K562 (cell line): ENCODE results near the gene KCNA1. TPM values are rescaled to one million over a fixed set of nuclear protein-coding genes. Genes with fewer than 3 reads are reported as not detected.

Experiments used
- ATAC-seq: fragments of 200-7000 bp; cut with Tn5 transposase; 3 replicates; pipeline ENCODE4 v1.9.1; 2020; ENCODE audit warnings: moderate library complexity
- BruUV-seq: library from RNA; stranded (reverse); fragments of 400-500 nt; replicated peaks from 2 replicates; lab custom pipeline; 2021; lab: Mats Ljungman, UMichigan
- CTCF ChIA-PET: fragments of 300-600 bp; formaldehyde crosslinking; extraction: SDS; loops from one replicate; lab custom pipeline; 2021; ENCODE audit warnings: low intra/inter-chr PET ratio; lab: Yijun Ruan, JAX
- POLR2A ChIA-PET: fragments of 300-600, 350-650 bp; sonication (Branson Sonifier 250); formaldehyde crosslinking; extraction: SDS; loops from one replicate; lab custom pipeline; 2021; ENCODE audit warnings: antibody characterized with exemption, inconsistent platforms; lab: Yijun Ruan, JAX
- DNase-seq, 4 experiments: peaks; one replicate each; pipeline versions ENCODE4 v3.0.0 to v3.0.0-alpha.2; 2011 to 2018; ENCODE audit warnings: low spot score in 3 of 4, mixed read lengths in 3 of 4; ENCODE audit errors: extremely low read depth in 1 of 4
- FAIRE-seq: peaks from 2 replicates; lab custom pipeline; 2011; peaks lifted over from hg19 to GRCh38; lab: Jason Lieb, UNC
- H2AFZ ChIP-seq: 2 replicates; pipeline ENCODE4 v1.6.0; 2011; ENCODE audit warnings: low read depth, low read length, control low read depth, inconsistent platforms
- H3K27ac ChIP-seq: fragments of 200-600 bp; 3 replicates; pipeline ENCODE4 v1.8.0; 2011; ENCODE audit warnings: low read depth, mild to moderate bottlenecking, control low read depth, inconsistent platforms, low read length, moderate library complexity, mixed read lengths; ENCODE audit errors: extremely low read depth
- H3K27me3 ChIP-seq, 2 experiments: fragments of 300-600 bp in 1 of 2; 2 replicates in 1 of 2; 3 replicates in 1 of 2; pipeline versions ENCODE4 v1.6.0 to v1.8.0; 2011; ENCODE audit warnings: inconsistent platforms in 2 of 2, low read length in 2 of 2, mild to moderate bottlenecking in 1 of 2, mixed read lengths in 1 of 2, moderate library complexity in 1 of 2; ENCODE audit not compliant: control insufficient read depth in 2 of 2, insufficient read depth in 2 of 2
- H3K36me3 ChIP-seq: fragments of 300-600 bp; 3 replicates; pipeline ENCODE4 v1.8.0; 2011; ENCODE audit warnings: mild to moderate bottlenecking, low read length, inconsistent platforms; ENCODE audit not compliant: control insufficient read depth, insufficient read depth
- H3K4me1 ChIP-seq, 2 experiments: fragments of 200-600 bp in 1 of 2; replicated peaks in 1 of 2; 2 replicates in 1 of 2; 3 replicates in 1 of 2; pipeline versions ENCODE4 v1.5.1 to v1.8.0; 2011; ENCODE audit warnings: inconsistent platforms in 2 of 2, low read length in 2 of 2, mild to moderate bottlenecking in 1 of 2, mixed read lengths in 1 of 2, moderate library complexity in 1 of 2; ENCODE audit not compliant: control insufficient read depth in 2 of 2, insufficient read depth in 2 of 2
- H3K4me2 ChIP-seq: 2 replicates; pipeline ENCODE4 v1.6.1; 2011; ENCODE audit warnings: low read length, control low read depth, inconsistent platforms, mixed read lengths; ENCODE audit not compliant: insufficient read depth
- H3K4me3 ChIP-seq: fragments of 200-600 bp; sonication (generic), shearing (Covaris generic); 2 replicates; pipeline ENCODE4 v1.5.1; 2016; ENCODE audit warnings: control low read depth, inconsistent platforms
- H3K79me2 ChIP-seq: fragments of 200-600 bp; 3 replicates; pipeline ENCODE4 v1.8.0; 2011; ENCODE audit warnings: low read length, inconsistent platforms; ENCODE audit not compliant: control insufficient read depth, insufficient read depth
- H3K9ac ChIP-seq, 2 experiments: 2 replicates each; pipeline versions ENCODE4 v1.6.0 to v1.6.1; 2011; ENCODE audit warnings: low read depth in 2 of 2, low read length in 2 of 2, control low read depth in 1 of 2, inconsistent platforms in 1 of 2, mild to moderate bottlenecking in 1 of 2, mixed read lengths in 1 of 2; ENCODE audit not compliant: insufficient read depth in 1 of 2
- H3K9me1 ChIP-seq: one replicate; pipeline ENCODE4 v1.6.0; 2011; ENCODE audit warnings: inconsistent platforms, mild to moderate bottlenecking, low read length, moderate library complexity; ENCODE audit not compliant: control insufficient read depth, insufficient read depth
- H3K9me3 ChIP-seq: replicated peaks from 2 replicates; pipeline ENCODE4 v1.5.1; 2011; ENCODE audit warnings: low read depth, low read length, inconsistent platforms; ENCODE audit not compliant: control insufficient read depth, insufficient read depth
- H4K20me1 ChIP-seq: replicated peaks from 2 replicates; pipeline ENCODE4 v1.6.1; 2011; ENCODE audit warnings: low read length, inconsistent platforms, mixed read lengths; ENCODE audit not compliant: control insufficient read depth, insufficient read depth
- BRCA1 ChIP-seq, 2 experiments: fragments of 450-650 bp in 1 of 2; sonication (generic) in 1 of 2; formaldehyde crosslinking in 1 of 2; IDR thresholded peaks; 2 replicates each; pipeline versions ENCODE4 v1.5.0 to v1.6.1; 2017 to 2020; ENCODE audit warnings: mild to moderate bottlenecking in 1 of 2, missing genetic modification reagents in 1 of 2
- CHAMP1 ChIP-seq: fragments of 450-650 bp; IDR thresholded peaks from 2 replicates; pipeline ENCODE4 v1.6.1; 2016; ENCODE audit warnings: mild to moderate bottlenecking
- EP300 ChIP-seq: IDR thresholded peaks from 2 replicates; pipeline ENCODE4 v1.6.1; 2012; ENCODE audit warnings: low read length, improper control_type of control experiment
- HSF4 ChIP-seq: fragments of 250-450 bp; sonication (Bioruptor Pico); IDR thresholded peaks from 2 replicates; pipeline ENCODE4 v2.1.2; 2022; ENCODE audit warnings: mild to moderate bottlenecking, moderate library complexity, borderline replicate concordance
- MECOM ChIP-seq: fragments of 250-450 bp; sonication (Bioruptor Pico); IDR thresholded peaks from 2 replicates; pipeline ENCODE4 v1.8.0; 2022; ENCODE audit warnings: inconsistent platforms
- MTF1 ChIP-seq: fragments of 250-450 bp; sonication (Bioruptor Pico); IDR thresholded peaks from 2 replicates; pipeline ENCODE4 v1.9.0; 2021; ENCODE audit warnings: moderate library complexity, mild to moderate bottlenecking, inconsistent platforms, borderline replicate concordance
- PHF8 ChIP-seq: fragments of 200-600 bp; sonication (generic); IDR thresholded peaks from 2 replicates; pipeline ENCODE4 v1.6.1; 2012; ENCODE audit warnings: mixed run types, mild to moderate bottlenecking, inconsistent platforms, low read length, moderate library complexity, borderline replicate concordance
- PRMT5 ChIP-seq: sonication (generic); formaldehyde crosslinking; IDR thresholded peaks from 2 replicates; pipeline ENCODE4 v1.5.0; 2020; ENCODE audit warnings: missing genetic modification reagents
- SRSF9 ChIP-seq: fragments of 200-400 bp; formaldehyde crosslinking; IDR thresholded peaks from 2 replicates; pipeline ENCODE4 v1.6.1; 2017; ENCODE audit warnings: low read depth, low read length, borderline replicate concordance
- TAF1 ChIP-seq: IDR thresholded peaks from 2 replicates; pipeline ENCODE4 v1.6.1; 2011; ENCODE audit warnings: mild to moderate bottlenecking, low read length, moderate library complexity; ENCODE audit not compliant: insufficient read depth, control insufficient read depth, severe bottlenecking; ENCODE audit errors: extremely low read depth
- THRB ChIP-seq: fragments of 450-650 bp; formaldehyde crosslinking; conservative IDR thresholded peaks from 2 replicates; pipeline ENCODE4 v1.4.0; 2022; ENCODE audit warnings: mild to moderate bottlenecking, missing genetic modification characterization
- TRIM24 ChIP-seq, 2 experiments: fragments of 450-650 bp; IDR thresholded peaks; 2 replicates each; pipeline ENCODE4 v1.6.1; 2016
- ZNF239 ChIP-seq: fragments of 250-450 bp; sonication (Bioruptor Pico); IDR thresholded peaks from 2 replicates; pipeline ENCODE4 v1.4.0; 2020; ENCODE audit warnings: mild to moderate bottlenecking
- ZNF324 ChIP-seq: fragments of 250-450 bp; sonication (Bioruptor Pico); IDR thresholded peaks from 2 replicates; pipeline ENCODE4 v1.4.0; 2020; ENCODE audit warnings: mild to moderate bottlenecking
- ZNF436 ChIP-seq: fragments of 250-450, 450-650 bp; sonication (Bioruptor Pico); formaldehyde crosslinking; IDR thresholded peaks from 2 replicates; pipeline ENCODE4 v1.7.0; 2020; ENCODE audit warnings: mild to moderate bottlenecking
- ZNF695 ChIP-seq: fragments of 450-650 bp; formaldehyde crosslinking; IDR thresholded peaks from 2 replicates; pipeline ENCODE4 v1.4.0; 2020; ENCODE audit warnings: mild to moderate bottlenecking, moderate library complexity
- WGBS: fragments of 100-300 bp; shearing (Covaris generic); methylation state at CpG from one replicate; pipeline ENCODE4 v1.1.6; 2016; ENCODE audit warnings: low coverage, mixed read lengths; ENCODE audit not compliant: insufficient coverage; ENCODE audit errors: missing lambda C conversion rate; 5-methylcytosine and 5-hydroxymethylcytosine counted together
- in situ Hi-C: fragments of 300-500 bp; cut with MboI; formaldehyde crosslinking; loops from 4 replicates; pipeline ENCODE4 v1.15.0; 2018; ENCODE audit warnings: inconsistent platforms, mixed read lengths
- intact Hi-C: fragments of 100-400 bp; cut with micrococcal nuclease; formaldehyde crosslinking; loops from 2 replicates; pipeline ENCODE4 v1.14.2; 2022
- polyA plus RNA-seq, 8 experiments: library from polyadenylated mRNA; depleted of rRNA in 4 of 8; stranded (reverse) in 5 of 8; unstranded in 3 of 8; fragments of >200 nt; fragmentation: Nextera tagmentation in 2 of 8; fragmentation: Illumina TruSeq in 1 of 8; extraction: Ambion mirVana in 2 of 8; extraction: Trizol in 1 of 8; gene quantifications; 2 replicates each; pipeline versions ENCODE4 v1.2.1 to v1.2.3, GENCODE V29; 2011 to 2014; ENCODE audit warnings: inconsistent platforms in 1 of 8, missing spikeins in 1 of 8
- total RNA-seq, 7 experiments: library from RNA; depleted of rRNA in 6 of 7; stranded (reverse); fragments of >200 nt in 6 of 7; fragmentation: Illumina TruSeq in 2 of 7; extraction: Trizol in 2 of 7; gene quantifications; 2 replicates each; pipeline versions ENCODE4 v1.2.1 to v1.2.3, GENCODE V29; 2011 to 2021; ENCODE audit warnings: low replicate concordance in 1 of 7
- TF ChIP-seq, protein P1 (sequence below), 2 experiments: fragments of 150-350 bp in 1 of 2; IDR thresholded peaks; 2 replicates each; pipeline ENCODE4 v1.6.1; 2012 to 2016; ENCODE audit warnings: low read depth in 2 of 2, low read length in 2 of 2, mild to moderate bottlenecking in 1 of 2, moderate library complexity in 1 of 2

Gene KCNA1
- total and polyA plus RNA-seq, 9 of the 15 experiments (the other 6 are each of a cell fraction or from before 2014, with no cell fraction given): not detected

DNA sequence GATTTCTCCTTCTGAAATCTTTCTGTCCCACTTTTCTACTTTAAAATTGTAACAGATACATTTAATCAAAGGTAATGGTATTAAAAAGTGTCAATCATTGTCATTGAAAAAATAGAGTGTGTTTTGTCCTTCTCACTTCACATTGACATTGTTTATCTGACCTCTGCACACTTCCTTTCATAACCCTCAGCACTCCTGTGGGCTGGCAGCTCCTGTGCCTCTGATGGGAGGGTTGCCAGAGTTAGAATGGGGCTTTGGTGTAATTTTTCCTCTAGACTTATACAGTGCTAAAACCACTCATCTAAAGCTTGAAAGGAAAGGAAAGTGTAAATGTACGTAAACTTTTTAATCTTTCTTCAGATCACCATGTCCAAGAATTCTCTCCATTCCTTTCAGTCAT is 23.7 kb downstream of the KCNA1 start:
- CTCF ChIA-PET: no interaction called here
- POLR2A ChIA-PET: no interaction called here
- Histone ChIP-seq H3K9me3 (no peaks in the 10 kb centered on the region), H3K9me1 (no peaks in the 10 kb centered on the region), H2AFZ (no peak overlapping the region), H3K4me2 (no peak overlapping the region), H3K36me3 (no peaks in the 10 kb centered on the region), H3K79me2 (no peaks in the 10 kb centered on the region), H3K4me3 (no peak overlapping the region), H4K20me1 (no peaks in the 10 kb centered on the region), H3K27me3 (no peaks in the 10 kb centered on the region), H3K27ac (no peak overlapping the region), H3K9ac (no peak overlapping the region), H3K4me1 (no peaks in the 10 kb centered on the region)
- intact Hi-C loops: no loop called here
- BruUV-seq: no TSS peak
- in situ Hi-C loops: no loop called here
- 0% methylated on average over 1 of the region's 1 CpG for WGBS
- TF ChIP-seq ZNF436 (CRISPR knock-in tag) (no peak), ZNF324 (CRISPR knock-in tag) (no peak), ZNF239 (CRISPR knock-in tag) (no peak), TAF1 (no peak), ZNF695 (CRISPR knock-in tag) (no peak), MECOM (CRISPR knock-in tag) (no peak), CHAMP1 (no peak), HSF4 (no peak), SRSF9 (no peak), THRB (CRISPR knock-in tag) (no peak), MTF1 (CRISPR knock-in tag) (no peak), PHF8 (no peak), PRMT5 (CRISPR knock-in tag) (no peak), BRCA1 (IDR thresholded peaks at IDR 0.05) (no peak), BRCA1 (CRISPR knock-in tag; IDR thresholded peaks at IDR 0.05) (no peak), TRIM24 (IDR thresholded peaks at IDR 0.05) (no peak), EP300 (no peak)
- TF ChIP-seq, protein P1, sequence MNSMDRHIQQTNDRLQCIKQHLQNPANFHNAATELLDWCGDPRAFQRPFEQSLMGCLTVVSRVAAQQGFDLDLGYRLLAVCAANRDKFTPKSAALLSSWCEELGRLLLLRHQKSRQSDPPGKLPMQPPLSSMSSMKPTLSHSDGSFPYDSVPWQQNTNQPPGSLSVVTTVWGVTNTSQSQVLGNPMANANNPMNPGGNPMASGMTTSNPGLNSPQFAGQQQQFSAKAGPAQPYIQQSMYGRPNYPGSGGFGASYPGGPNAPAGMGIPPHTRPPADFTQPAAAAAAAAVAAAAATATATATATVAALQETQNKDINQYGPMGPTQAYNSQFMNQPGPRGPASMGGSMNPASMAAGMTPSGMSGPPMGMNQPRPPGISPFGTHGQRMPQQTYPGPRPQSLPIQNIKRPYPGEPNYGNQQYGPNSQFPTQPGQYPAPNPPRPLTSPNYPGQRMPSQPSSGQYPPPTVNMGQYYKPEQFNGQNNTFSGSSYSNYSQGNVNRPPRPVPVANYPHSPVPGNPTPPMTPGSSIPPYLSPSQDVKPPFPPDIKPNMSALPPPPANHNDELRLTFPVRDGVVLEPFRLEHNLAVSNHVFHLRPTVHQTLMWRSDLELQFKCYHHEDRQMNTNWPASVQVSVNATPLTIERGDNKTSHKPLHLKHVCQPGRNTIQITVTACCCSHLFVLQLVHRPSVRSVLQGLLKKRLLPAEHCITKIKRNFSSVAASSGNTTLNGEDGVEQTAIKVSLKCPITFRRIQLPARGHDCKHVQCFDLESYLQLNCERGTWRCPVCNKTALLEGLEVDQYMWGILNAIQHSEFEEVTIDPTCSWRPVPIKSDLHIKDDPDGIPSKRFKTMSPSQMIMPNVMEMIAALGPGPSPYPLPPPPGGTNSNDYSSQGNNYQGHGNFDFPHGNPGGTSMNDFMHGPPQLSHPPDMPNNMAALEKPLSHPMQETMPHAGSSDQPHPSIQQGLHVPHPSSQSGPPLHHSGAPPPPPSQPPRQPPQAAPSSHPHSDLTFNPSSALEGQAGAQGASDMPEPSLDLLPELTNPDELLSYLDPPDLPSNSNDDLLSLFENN (IDR thresholded peaks at IDR 0.05; ENCODE audit: low read depth in 2 of 2, low read length in 2 of 2): no peak
- FAIRE-seq: no peak
- no peak for DNase-seq
- ATAC-seq: no peak
